ENCODE data around the gene FAM89A. TPM values are rescaled to one million over a fixed set of nuclear protein-coding genes. Genes with fewer than 3 reads are reported as not detected.
"Not testable (repeated sequence)": the region's sequence is repeated elsewhere in the genome, so short reads cannot be mapped to it uniquely, and the experiment has no call there.

Gene FAM89A
- total RNA-seq, 1 donor from 2014 or later = 17.6 TPM

DNA sequence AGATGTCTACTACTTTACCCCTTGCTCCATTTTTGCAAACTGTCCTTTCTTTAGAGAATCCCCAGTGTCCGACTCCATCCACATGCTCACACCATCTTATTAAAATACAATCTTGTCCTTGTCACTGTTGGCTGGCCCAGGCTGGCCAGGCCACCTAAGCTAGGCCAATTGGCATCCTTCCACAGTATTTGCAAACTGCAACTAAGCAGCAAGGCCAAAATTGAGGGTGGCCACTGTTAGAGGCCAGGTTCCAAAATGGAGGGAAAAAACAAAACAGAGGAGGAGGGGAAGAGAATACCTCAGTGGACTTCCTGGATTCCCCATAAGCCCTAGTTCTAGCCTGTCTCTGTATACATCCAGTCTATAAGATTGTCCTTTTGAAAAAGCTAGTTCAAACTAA lies 4.3 kb downstream of the FAM89A start:
- DNase-seq (ENCODE audit: low read depth, low spot score) = no peak

DNA sequence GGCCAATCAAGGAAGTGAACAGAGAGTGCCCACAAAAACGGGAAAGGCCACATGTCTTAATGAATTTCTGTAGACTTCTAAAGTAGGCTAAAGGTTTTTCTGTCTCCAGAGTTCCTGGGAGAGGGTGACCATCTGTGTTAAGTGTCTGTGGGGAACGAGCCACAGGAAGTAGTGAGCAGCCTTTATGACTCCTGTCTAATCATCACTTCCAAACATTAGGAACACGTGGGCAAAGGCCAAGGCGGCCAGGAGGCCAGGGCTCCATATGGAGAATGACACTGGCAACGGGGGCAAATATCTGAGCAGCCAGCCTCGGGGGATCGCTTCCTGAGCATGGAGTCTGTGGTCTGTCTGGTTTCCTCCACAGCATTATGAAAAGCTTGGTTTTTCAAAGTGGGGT lies 7.1 kb downstream of the FAM89A start:
- DNase-seq (ENCODE audit: low read depth, low spot score) = no peak

- no peak for DNase-seq (ENCODE audit: low read depth, low spot score)
Observed at GRCh38 chr1:231029841-231030240, 10.2 kb downstream of the FAM89A start.

GRCh38 chr1:231029247-231029646 lies 10.8 kb downstream of the FAM89A start:
- DNase-seq (ENCODE audit: low read depth, low spot score) = not testable (repeated sequence)

DNA sequence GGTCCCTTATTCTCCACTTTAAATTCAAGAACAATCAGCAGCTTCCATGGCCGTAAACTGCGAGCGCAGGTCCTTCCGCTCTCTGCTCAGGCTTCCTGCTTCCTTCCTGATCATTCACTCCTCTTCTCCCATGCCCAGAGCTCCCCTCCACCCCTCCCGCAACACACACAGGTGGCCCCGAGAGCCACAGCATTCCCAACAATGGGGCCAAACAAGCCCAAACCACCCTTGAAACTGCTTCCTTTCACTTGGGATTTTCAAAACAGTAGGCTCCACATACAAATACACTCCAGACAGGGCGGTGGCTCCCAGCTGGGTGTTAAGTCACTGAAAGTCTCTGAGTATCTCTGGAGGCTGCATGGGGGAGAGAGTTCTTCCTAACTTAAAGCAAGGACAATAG lies 11.4 kb downstream of the FAM89A start:
- peak; percentile 78 for DNase-seq (ENCODE audit: low read depth, low spot score)

- no peak for DNase-seq (ENCODE audit: low read depth, low spot score)
Observed at GRCh38 chr1:231027971-231028370, 12.1 kb downstream of the FAM89A start.

- DNase-seq (ENCODE audit: low read depth, low spot score) = no peak
Observed at GRCh38 chr1:231027136-231027925, 12.7 kb downstream of the FAM89A start.

DNA sequence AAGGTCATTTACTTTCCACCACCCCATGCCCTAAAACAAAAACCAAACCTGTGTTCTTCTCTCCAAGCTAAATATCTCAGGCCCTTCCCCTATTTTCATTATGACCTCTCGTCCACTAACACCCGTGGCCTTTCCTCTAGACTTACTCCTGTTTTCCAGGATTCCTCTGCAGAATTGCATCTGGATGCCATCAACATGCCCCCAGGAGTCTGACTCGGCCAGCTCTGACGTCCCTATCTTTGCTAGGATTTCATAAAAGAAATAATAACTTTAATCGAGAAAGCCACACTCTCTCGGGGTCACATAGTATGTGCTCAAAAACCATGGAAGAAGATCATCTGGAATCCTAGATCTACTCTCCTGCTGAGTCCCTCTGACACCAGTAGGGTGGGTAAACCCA lies 13.5 kb downstream of the FAM89A start:
- DNase-seq (ENCODE audit: low read depth, low spot score) = no peak

- no peak for DNase-seq (ENCODE audit: low read depth, low spot score)
Observed at GRCh38 chr1:231023150-231023549, 16.9 kb downstream of the FAM89A start.

DNA sequence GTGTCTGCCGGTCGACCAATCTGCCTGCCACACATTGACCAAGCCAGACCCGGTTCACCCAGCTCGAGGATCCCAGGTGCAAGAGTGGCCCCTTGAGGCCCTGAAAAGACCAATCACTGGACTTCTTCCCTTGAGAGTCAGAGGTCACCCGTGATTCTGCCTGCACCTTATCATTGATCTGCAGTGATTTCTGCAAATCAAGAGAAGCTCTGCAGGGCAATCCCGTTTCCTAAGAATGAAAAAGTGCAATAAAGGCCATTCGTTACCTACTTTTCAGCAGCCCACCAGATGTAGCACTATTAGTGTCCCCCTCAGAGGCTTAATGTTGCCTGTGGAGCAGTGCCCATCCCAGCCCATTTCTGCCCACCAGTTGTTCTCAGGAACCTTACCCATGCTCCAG lies 17.5 kb downstream of the FAM89A start:
- DNase-seq (ENCODE audit: low read depth, low spot score) = not testable (repeated sequence)

DNA sequence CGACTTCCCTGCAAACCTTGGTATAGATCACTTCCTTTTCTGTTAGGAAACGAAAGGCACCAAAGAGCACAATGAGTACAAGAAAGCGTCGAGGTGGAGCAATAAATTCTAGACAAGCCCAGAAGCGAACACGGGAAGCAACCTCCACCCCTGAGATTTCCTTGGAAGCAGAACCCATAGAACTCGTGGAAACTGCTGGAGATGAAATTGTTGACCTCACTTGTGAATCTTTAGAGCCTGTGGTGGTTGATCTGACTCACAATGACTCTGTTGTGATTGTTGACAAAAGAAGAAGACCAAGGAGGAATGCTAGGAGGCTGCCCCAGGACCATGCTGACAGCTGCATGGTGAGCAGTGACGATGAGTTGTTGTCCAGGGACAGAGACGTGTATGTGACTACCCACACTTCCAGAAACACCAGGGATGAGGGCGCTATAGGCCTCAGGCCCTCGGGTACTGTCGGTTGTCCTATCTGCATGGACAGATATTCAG lies 18.5 kb downstream of the FAM89A start:
- DNase-seq (ENCODE audit: low read depth, low spot score) = no peak

GRCh38 chr1:231020816-231021215 lies 19.2 kb downstream of the FAM89A start:
- DNase-seq (ENCODE audit: low read depth, low spot score) = no peak

- peak; percentile 11 for DNase-seq (ENCODE audit: low read depth, low spot score)
Observed at GRCh38 chr1:231020139-231020601, 19.9 kb downstream of the FAM89A start.

- DNase-seq (ENCODE audit: low read depth, low spot score) = no peak
Observed at GRCh38 chr1:231019711-231020110, 20.3 kb downstream of the FAM89A start.

GRCh38 chr1:231016966-231017365 lies 23.1 kb downstream of the FAM89A start:
- no peak for DNase-seq (ENCODE audit: low read depth, low spot score)

DNA sequence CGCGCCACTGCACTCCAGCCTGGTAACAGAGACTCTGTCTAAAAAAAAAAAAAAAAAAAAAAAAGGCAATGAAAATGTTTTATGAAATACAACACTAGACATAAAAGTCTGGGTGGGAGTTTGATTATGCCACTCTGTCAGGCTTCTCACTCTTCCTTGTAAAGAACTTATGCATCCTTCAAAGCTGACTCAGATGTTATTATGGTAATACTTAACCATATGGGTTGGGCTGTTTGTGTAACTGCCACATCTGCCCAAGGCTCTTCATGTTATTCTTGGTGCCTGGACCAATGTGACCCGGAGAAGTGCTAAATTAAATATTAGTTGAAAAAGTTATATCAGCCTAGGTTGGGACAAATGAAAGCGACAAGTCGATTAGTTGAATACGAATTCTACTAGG lies 23.8 kb downstream of the FAM89A start:
- no peak for DNase-seq (ENCODE audit: low read depth, low spot score)

DNA sequence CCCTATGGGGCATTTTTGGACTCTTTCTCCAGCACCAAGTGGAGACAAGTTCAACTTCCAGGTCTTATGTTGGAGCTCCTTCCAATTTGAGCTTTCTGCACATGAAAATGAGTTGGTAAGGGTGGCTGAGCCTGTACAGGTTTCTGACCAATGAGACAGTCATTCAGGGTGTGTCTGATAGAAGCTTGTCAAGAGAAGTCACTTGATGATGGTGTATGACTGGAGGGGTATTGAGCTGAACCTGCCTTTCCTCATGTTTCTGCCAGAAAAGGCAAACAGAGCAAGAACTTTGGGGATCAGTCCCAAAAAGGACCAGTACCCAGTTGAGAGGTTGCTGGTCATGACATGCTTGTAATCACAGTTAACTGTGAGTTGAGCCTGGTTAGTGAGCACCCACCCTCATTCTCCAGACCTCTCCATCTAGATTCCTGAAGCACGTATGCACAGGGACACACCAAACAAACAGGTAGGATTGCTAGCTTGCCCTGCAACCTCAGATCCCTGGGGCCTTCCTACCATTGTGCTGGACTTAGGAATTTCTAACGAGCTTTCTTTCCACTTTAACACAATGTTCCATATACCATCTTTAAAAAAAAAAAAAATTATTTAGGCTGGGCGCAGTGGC lies 26.6 kb downstream of the FAM89A start:
- DNase-seq (ENCODE audit: low read depth, low spot score) = no peak

DNA sequence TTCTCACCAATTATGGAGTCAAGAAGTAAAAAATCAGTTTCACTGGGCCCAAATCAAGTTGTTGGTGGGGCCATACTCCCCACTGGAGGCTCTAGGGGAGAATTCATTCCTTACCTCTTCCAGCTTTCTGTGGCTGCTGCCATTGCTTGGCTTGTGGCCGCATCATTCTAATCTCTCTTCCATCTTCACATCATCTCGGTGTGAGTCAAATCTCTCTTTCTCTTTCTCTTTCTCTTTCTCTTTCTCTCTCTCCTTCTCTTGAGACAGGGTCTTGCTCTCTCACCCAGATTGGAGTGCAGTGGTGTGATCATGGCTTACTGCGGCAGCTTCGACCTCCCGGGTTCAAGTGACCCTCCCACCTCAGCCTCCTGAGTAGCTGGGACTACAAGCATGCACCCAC lies 28.1 kb downstream of the FAM89A start:
- no peak for DNase-seq (ENCODE audit: low read depth, low spot score)

DNA sequence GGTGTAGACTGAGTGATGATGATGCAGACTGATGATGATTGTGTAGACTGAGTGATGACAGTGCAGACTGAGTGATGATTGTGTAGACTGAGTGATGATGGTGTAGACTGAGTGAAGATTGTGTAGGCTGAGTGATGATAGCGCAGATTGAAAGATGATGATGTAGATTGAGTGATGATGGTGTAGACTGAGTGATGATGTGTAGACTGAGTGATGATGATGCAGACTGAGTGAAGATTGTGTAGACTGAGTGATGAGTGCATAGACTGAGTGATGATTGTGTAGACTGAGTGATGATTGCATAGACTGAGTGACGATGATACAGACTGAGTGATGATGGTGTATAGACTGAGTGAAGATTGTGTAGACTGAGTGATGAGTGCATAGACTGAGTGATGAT lies 28.7 kb downstream of the FAM89A start:
- DNase-seq (ENCODE audit: low read depth, low spot score) = no peak

GRCh38 chr1:231007535-231007934 lies 32.5 kb downstream of the FAM89A start:
- DNase-seq (ENCODE audit: low read depth, low spot score) = not testable (repeated sequence)

DNA sequence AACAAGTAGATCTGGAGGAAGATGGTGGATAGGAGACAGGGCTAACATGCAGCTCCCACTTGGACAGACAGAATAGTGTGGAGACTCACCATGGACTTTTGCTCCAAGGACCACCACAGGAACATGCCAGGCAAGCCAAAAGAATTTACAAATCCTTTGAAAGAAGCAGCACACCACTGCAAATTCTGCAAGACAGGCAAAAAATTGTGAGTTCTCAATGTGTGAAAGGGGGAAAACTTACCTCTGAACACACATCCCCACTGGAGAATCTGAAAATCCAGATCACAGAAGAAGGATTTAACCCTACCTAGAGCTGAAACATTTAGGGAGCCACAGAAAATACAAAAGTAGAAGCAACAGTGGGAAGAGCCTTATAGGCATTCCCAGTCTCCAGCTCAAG lies 38.2 kb downstream of the FAM89A start:
- no peak for DNase-seq (ENCODE audit: low read depth, low spot score)

GRCh38 chr1:231000639-231001038 lies 39.4 kb downstream of the FAM89A start:
- DNase-seq (ENCODE audit: low read depth, low spot score) = no peak

- no peak for DNase-seq (ENCODE audit: low read depth, low spot score)
Observed at GRCh38 chr1:231000201-231000600, 39.9 kb downstream of the FAM89A start.
